Small intestine (tissue), 7 donors: Measurements from ENCODE around the gene TERT. TPM values are rescaled to one million over a fixed set of nuclear protein-coding genes. Genes with fewer than 3 reads are reported as not detected.
"Not testable (repeated sequence)": the region's sequence is repeated elsewhere in the genome, so short reads cannot be mapped to it uniquely, and the experiment has no call there.

Experiments used
- DNase-seq, 2 donors: peaks; one replicate each; pipeline versions ENCODE4 v3.0.0 to v3.0.0-alpha.2; 2013
- FAIRE-seq: peaks from 2 replicates; lab custom pipeline; 2012; peaks lifted over from hg19 to GRCh38; lab: Jason Lieb, UNC
- H3K27ac ChIP-seq, 3 donors: one replicate each; pipeline ENCODE4 v1.5.1; 2013; ENCODE audit warnings: low read length in 2 of 3, mild to moderate bottlenecking in 2 of 3, control low read depth in 1 of 3, inconsistent platforms in 1 of 3, low read depth in 1 of 3, moderate library complexity in 1 of 3
- H3K27me3 ChIP-seq, 3 donors: one replicate each; pipeline ENCODE4 v1.6.1; 2013; ENCODE audit warnings: low read length in 3 of 3, inconsistent platforms in 1 of 3; ENCODE audit not compliant: control insufficient read depth in 3 of 3, insufficient read depth in 3 of 3
- H3K36me3 ChIP-seq, 3 donors: one replicate each; pipeline ENCODE4 v1.6.1; 2013; ENCODE audit warnings: low read length in 3 of 3, inconsistent platforms in 1 of 3, low read depth in 1 of 3, mild to moderate bottlenecking in 1 of 3, moderate library complexity in 1 of 3; ENCODE audit not compliant: control insufficient read depth in 3 of 3, insufficient read depth in 2 of 3
- H3K4me1 ChIP-seq, 3 donors: one replicate each; pipeline ENCODE4 v1.6.1; 2013; ENCODE audit warnings: low read length in 2 of 3, inconsistent platforms in 1 of 3, low read depth in 1 of 3, mild to moderate bottlenecking in 1 of 3, moderate library complexity in 1 of 3; ENCODE audit not compliant: control insufficient read depth in 3 of 3, insufficient read depth in 2 of 3
- H3K4me3 ChIP-seq, 3 donors: one replicate each; pipeline ENCODE4 v1.5.1; 2013; ENCODE audit warnings: low read length in 3 of 3, control low read depth in 1 of 3, inconsistent platforms in 1 of 3, low read depth in 1 of 3, mild to moderate bottlenecking in 1 of 3, moderate library complexity in 1 of 3
- H3K9me3 ChIP-seq, 2 donors: one replicate each; pipeline ENCODE4 v1.6.1; 2013; ENCODE audit warnings: low read depth in 1 of 2, low read length in 1 of 2; ENCODE audit not compliant: control insufficient read depth in 2 of 2, insufficient read depth in 1 of 2
- WGBS, 3 donors: extraction: QIAGEN DNeasy Blood & Tissue Kit; methylation state at CpG; one replicate each; pipeline ENCODE4 v1.1.7; 2013; 5-methylcytosine and 5-hydroxymethylcytosine counted together
- polyA plus RNA-seq, 4 donors: library from polyadenylated mRNA; stranded (reverse) in 3 of 4; unstranded in 1 of 4; fragments of 200-250 nt in 3 of 4; fragments of 120-200 nt in 1 of 4; gene quantifications; one replicate each; pipeline versions ENCODE4 v1.2.1 to v1.2.3, GENCODE V29; 2013
- donor health status: healthy with polysubstance abuse.
- donor health status: control.
- donor health status: control.
- donor health status: Bipolar disorder and iron deficiency.
- donor health status: healthy.

The TERT gene
- polyA plus RNA-seq, 4 donors, result 0.54 to 4.2 (median 1.4) TPM; not detected in 1

GRCh38 chr5:1334831-1335539 is 40.1 kb upstream of the TERT start:
- 94 to 98% (median 96%) methylated on average over 29 to 32 of the region's 32 CpGs for WGBS, 3 donors
- peaks cover 21 to 86% (median 33%) of the 10 kb centered on the region in 3 donors for H3K36me3 ChIP-seq

DNA sequence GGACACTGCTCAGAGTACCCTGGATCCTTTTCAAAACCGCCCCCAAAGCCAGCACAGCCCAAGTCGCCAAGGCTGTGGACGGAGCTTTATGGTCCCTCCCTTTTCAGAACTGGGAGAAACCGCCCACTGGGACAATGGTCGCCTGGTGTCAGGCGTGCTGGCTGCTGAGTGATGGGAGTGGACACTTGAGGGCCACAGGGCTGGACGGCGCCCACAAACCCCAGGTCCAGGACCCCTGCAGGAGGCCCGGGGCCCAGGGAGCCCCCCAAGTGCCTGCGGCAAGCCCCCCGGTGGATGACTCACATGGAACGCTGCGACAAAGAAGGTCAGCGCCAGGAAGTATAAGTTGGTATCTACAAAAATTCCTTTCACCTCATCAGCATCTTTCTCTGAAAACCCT is 39.1 kb upstream of the TERT start:
- H3K4me3 ChIP-seq, result no peak overlapping the region
- H3K9me3 ChIP-seq, result peaks cover 0 to 2% of the 10 kb centered on the region in 2 donors
- H3K4me1 ChIP-seq, result peaks cover 0 to 59% (median 21%) of the 10 kb centered on the region in 3 donors
- peaks cover 21 to 89% (median 30%) of the 10 kb centered on the region in 3 donors for H3K36me3 ChIP-seq
- 95 to 97% (median 96%) methylated on average over 14 of the region's 14 CpGs for WGBS, 3 donors
- no peak overlapping the region for H3K27ac ChIP-seq
- DNase-seq, result no peak
- no peaks in the 10 kb centered on the region for H3K27me3 ChIP-seq
- no peak for FAIRE-seq

More at GRCh38 chr5:1334831-1335539, 40.1 kb upstream of the TERT start:
- DNase-seq, result no peak
- no peak overlapping the region for H3K4me3 ChIP-seq
- no peaks in the 10 kb centered on the region for H3K27me3 ChIP-seq
- peaks cover 0 to 56% (median 21%) of the 10 kb centered on the region in 3 donors for H3K4me1 ChIP-seq
- H3K27ac ChIP-seq, result no peak overlapping the region
- H3K9me3 ChIP-seq, result no peaks in the 10 kb centered on the region
- FAIRE-seq, result no peak

- WGBS, 3 donors, result 85 to 91% (median 90%) methylated on average over 5 of the region's 5 CpGs
- DNase-seq, H3K27me3 ChIP-seq, FAIRE-seq, H3K9me3 ChIP-seq, H3K27ac ChIP-seq, H3K4me3 ChIP-seq: not testable (repeated sequence)
- Histone ChIP-seq H3K36me3 (peaks cover 21 to 86% (median 25%) of the 10 kb centered on the region in 3 donors), H3K4me1 (peaks cover 0 to 54% (median 21%) of the 10 kb centered on the region in 3 donors)
Measured at GRCh38 chr5:1333286-1333685, 38.4 kb upstream of the TERT start.

DNA sequence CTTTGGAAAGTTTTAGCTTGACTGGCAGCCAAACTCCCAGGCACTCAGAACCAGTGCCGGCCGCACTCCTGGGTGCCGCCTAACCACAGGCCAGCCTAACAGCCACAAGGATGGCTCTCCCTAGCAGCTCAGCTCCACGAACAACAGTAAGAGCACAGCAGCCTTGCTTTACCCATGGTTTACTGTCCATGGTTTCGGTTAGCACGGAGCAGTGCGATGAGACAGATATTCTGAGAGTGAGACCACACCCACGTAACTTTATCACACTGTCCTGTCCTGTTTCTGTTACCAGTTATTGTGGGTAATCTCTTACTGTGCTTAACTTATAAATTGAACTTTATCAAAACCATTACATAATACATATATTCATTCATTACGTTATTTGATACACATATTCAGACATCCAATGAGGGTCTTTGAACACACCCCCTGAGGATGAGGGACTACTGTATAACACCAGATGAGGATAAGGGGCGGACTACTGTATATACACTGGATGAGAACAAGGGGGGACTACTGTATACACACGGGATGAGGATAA is 37.7 kb upstream of the TERT start:
- 77 to 85% (median 78%) methylated on average over 11 of the region's 11 CpGs for WGBS, 3 donors
- H3K36me3 ChIP-seq, result peaks cover 20 to 78% (median 20%) of the 10 kb centered on the region in 3 donors

DNA sequence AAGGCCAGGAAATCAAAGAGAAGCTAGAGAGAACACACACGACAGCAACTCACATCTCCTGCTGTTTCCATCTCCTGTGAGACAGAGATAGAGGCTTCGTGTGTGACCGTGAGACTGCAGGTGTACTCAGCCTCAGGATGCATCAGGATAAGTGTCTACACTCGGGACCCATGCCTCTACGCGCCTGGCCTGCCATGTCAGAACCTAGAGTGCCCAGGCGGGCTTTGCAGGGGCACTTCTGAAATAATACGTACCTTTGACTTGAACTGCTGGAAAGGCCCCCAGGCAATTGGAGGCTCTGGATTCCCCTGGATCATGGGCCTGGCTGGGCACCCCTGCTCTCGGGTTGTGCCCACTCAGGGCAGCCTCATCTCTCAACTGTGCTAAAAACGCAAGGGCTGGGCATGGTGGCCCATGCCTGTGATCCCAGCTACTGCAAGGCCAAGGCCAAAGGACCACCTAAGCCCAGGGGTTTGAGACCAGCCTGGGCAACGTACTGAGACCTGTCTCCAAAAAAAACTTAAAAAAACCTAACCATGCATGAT is 37.1 kb upstream of the TERT start:
- Histone ChIP-seq H3K27me3 (no peaks in the 10 kb centered on the region), H3K36me3 (peaks cover 16 to 73% (median 17%) of the 10 kb centered on the region in 3 donors), H3K27ac (peak overlapping the region in 1 of 3 donors; percentile 80), H3K4me3 (no peak overlapping the region), H3K9me3 (peaks cover 0 to 10% of the 10 kb centered on the region in 2 donors), H3K4me1 (peaks cover 0 to 41% (median 21%) of the 10 kb centered on the region in 3 donors)
- 87 to 90% (median 89%) methylated on average over 11 of the region's 11 CpGs for WGBS, 3 donors
- FAIRE-seq, result no peak
- DNase-seq, result no peak

More for the DNA sequence above, 37.7 kb upstream of the TERT start:
- FAIRE-seq (no peak), DNase-seq (no peak)
- Histone ChIP-seq H3K27me3 (no peaks in the 10 kb centered on the region), H3K4me1 (peaks cover 0 to 47% (median 21%) of the 10 kb centered on the region in 3 donors), H3K9me3 (peaks cover 0 to 10% of the 10 kb centered on the region in 2 donors), H3K27ac (no peak overlapping the region), H3K4me3 (no peak overlapping the region)

- peaks cover 0 to 10% of the 10 kb centered on the region in 2 donors for H3K9me3 ChIP-seq
- peak overlapping the region; percentile 77 to 80 (median 79) for H3K27ac ChIP-seq
- DNase-seq, result no peak
- H3K36me3 ChIP-seq, result peaks cover 16 to 70% (median 17%) of the 10 kb centered on the region in 3 donors
- no peak overlapping the region for H3K4me3 ChIP-seq
- H3K4me1 ChIP-seq, result peaks cover 0 to 33% (median 16%) of the 10 kb centered on the region in 3 donors
- FAIRE-seq, result no peak
- H3K27me3 ChIP-seq, result no peaks in the 10 kb centered on the region
- 55 to 75% (median 63%) methylated on average over 35 of the region's 35 CpGs for WGBS, 3 donors
Measured at GRCh38 chr5:1330847-1331831, 36.3 kb upstream of the TERT start.

GRCh38 chr5:1330146-1330846 is 35.4 kb upstream of the TERT start:
- DNase-seq (peak; percentile 62 to 96), FAIRE-seq (no peak)
- peaks cover 20 to 70% (median 21%) of the 10 kb centered on the region in 3 donors for H3K36me3 ChIP-seq
- peaks cover 0 to 10% of the 10 kb centered on the region in 2 donors for H3K9me3 ChIP-seq
- H3K27ac ChIP-seq, result peak overlapping the region; percentile 77 to 80 (median 79)
- 29 to 70% (median 59%) methylated on average over 23 of the region's 23 CpGs for WGBS, 3 donors
- H3K27me3 ChIP-seq, result no peaks in the 10 kb centered on the region
- H3K4me1 ChIP-seq, result peaks cover 0 to 24% (median 12%) of the 10 kb centered on the region in 3 donors
- no peak overlapping the region for H3K4me3 ChIP-seq
